Stomach (tissue), 9 donors: ENCODE measurements around the gene ITGB4. TPM values are rescaled to one million over a fixed set of nuclear protein-coding genes. Genes with fewer than 3 reads are reported as not detected.

ENCODE experiments used
- DNase-seq, 2 donors: peaks; one replicate each; pipeline versions ENCODE4 v3.0.0 to v3.0.0-alpha.2; 2013 to 2019
- H3K27ac ChIP-seq, 5 donors: fragments of 200-600 bp in 4 of 5; sonication (generic) in 4 of 5; one replicate each; pipeline ENCODE4 v1.5.1; 2013 to 2019; ENCODE audit warnings: mild to moderate bottlenecking in 1 of 5, moderate library complexity in 1 of 5
- H3K27me3 ChIP-seq, 3 donors: fragments of 200-600 bp; sonication (generic); one replicate each; pipeline ENCODE4 v1.5.1; 2017 to 2019; ENCODE audit warnings: mixed run types in 1 of 3
- H3K36me3 ChIP-seq, 4 donors: fragments of 200-600 bp; sonication (generic); 1 replicate in 3 of 4; 2 replicates in 1 of 4; pipeline ENCODE4 v1.5.1; 2016 to 2019
- H3K4me1 ChIP-seq, 4 donors: fragments of 200-600 bp; sonication (generic); one replicate each; pipeline ENCODE4 v1.5.1; 2016 to 2019
- H3K4me3 ChIP-seq, 4 donors: fragments of 200-600 bp; sonication (generic) in 3 of 4; one replicate each; pipeline ENCODE4 v1.5.1; 2016 to 2019; ENCODE audit warnings: mild to moderate bottlenecking in 1 of 4
- H3K9me3 ChIP-seq, 4 donors: fragments of 200-600 bp; sonication (generic); one replicate each; pipeline ENCODE4 v1.5.1; 2016 to 2019
- EP300 ChIP-seq: sonication (generic); formaldehyde crosslinking; IDR thresholded peaks from one replicate; pipeline ENCODE4 v1.6.1; 2017; ENCODE audit warnings: antibody characterized with exemption
- POLR2A ChIP-seq, 4 donors: fragments of 450-650 bp; IDR thresholded peaks; one replicate each; pipeline ENCODE4 v1.6.1; 2016; ENCODE audit warnings: antibody characterized with exemption in 4 of 4, control low read depth in 2 of 4, mild to moderate bottlenecking in 1 of 4, moderate library complexity in 1 of 4
- POLR2AphosphoS5 ChIP-seq, 3 donors: sonication (generic); formaldehyde crosslinking; IDR thresholded peaks; one replicate each; pipeline ENCODE4 v1.6.1; 2016; ENCODE audit warnings: antibody characterized with exemption in 3 of 3
- WGBS, 5 donors: extraction: QIAGEN DNeasy Blood & Tissue Kit in 3 of 5; methylation state at CpG; one replicate each; pipeline versions ENCODE4 v1.1.5 to v1.1.7; 2013 to 2018; 5-methylcytosine and 5-hydroxymethylcytosine counted together
- intact Hi-C: fragments of 100-400 bp; cut with DNase I; formaldehyde crosslinking; loops from one replicate; pipeline ENCODE4 v1.15.1; 2023; ENCODE audit warnings: low total_unique reads
- polyA plus RNA-seq, 3 donors: library from polyadenylated mRNA; stranded (reverse); fragments of 200-250 nt; gene quantifications; one replicate each; pipeline ENCODE4 v1.2.3, GENCODE V29; 2013
- total RNA-seq, 5 donors: library from RNA; depleted of rRNA; stranded (reverse); fragments of >200 nt; gene quantifications; one replicate each; pipeline versions ENCODE4 v1.1.0 to v1.2.3, GENCODE V29; 2014 to 2016
- TF ChIP-seq, protein P1 (sequence below), 7 experiments: fragments of 450-650 bp in 4 of 7; fragments of 200-600 bp in 3 of 7; sonication (generic) in 3 of 7; IDR thresholded peaks; one replicate each; pipeline ENCODE4 v1.5.1; 2016 to 2019; ENCODE audit warnings: antibody characterized with exemption in 7 of 7, control low read depth in 2 of 7, mild to moderate bottlenecking in 1 of 7
- donor health status: healthy with polysubstance abuse.
- donor health status: Bipolar disorder and iron deficiency.
- donor health status: healthy.

ITGB4 gene
- total and polyA plus RNA-seq, 8 donors: 33.6 to 137 (median 92.6) TPM

DNA sequence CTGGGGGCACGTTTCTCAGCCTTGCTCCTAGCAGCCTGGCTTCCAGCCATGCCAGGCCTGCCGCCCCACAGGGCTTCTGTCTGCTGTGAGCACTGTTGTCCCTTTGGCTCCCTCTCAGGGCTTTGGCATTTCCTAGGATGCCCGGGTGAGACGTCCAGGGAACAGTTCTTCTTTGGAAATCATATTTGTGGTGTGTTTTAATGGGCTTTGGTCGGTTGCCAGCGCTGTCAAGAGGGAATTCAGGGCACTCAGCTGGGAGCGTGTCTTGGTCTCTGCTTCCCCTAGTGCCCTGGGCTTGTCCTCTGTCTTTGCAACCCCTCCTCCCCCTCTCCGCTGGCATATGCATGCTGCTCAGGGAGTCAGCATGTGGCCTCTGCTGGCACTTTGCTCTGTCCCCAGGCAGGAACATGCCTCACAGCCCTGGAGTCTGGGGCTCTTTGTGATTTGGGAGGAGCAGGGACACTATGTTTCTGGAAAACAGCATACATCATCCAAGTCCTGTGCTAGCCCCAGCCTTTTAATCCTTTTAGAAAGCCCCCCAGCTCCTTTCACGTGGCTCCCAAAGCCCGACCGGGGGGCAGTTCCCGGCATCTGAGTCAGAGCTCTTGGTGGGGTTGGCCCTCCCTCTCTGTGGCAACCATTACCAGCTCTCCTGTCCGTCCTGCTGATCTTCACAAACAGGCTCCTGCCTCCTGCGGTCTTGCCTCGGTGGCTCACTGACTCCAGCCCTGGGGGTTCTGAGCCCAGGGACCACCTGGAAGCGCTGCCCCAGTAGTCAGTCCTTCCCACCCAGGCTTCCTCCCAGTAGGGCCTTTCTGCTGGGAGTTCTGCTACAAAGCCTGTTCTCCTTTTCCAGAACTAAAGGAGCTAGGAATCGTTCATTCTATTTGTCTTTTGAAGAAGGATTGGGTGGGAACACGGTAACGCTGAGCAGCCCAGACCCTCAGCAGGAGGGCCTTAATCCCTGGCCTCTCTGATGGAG is 27.5 kb upstream of the ITGB4 start:
- intact Hi-C loops: no loop called here
- peak in 1 of 2 donors; percentile 75 for DNase-seq
- Histone ChIP-seq H3K27ac (peak overlapping the region in 4 of 5 donors; percentile 71 to 95 (median 84)), H3K9me3 (no peaks in the 10 kb centered on the region), H3K4me3 (no peak overlapping the region), H3K27me3 (no peaks in the 10 kb centered on the region), H3K36me3 (peaks cover 3 to 82% (median 64%) of the 10 kb centered on the region in 4 donors), H3K4me1 (peaks cover 31 to 96% (median 70%) of the 10 kb centered on the region in 4 donors)
- TF ChIP-seq, protein P1, sequence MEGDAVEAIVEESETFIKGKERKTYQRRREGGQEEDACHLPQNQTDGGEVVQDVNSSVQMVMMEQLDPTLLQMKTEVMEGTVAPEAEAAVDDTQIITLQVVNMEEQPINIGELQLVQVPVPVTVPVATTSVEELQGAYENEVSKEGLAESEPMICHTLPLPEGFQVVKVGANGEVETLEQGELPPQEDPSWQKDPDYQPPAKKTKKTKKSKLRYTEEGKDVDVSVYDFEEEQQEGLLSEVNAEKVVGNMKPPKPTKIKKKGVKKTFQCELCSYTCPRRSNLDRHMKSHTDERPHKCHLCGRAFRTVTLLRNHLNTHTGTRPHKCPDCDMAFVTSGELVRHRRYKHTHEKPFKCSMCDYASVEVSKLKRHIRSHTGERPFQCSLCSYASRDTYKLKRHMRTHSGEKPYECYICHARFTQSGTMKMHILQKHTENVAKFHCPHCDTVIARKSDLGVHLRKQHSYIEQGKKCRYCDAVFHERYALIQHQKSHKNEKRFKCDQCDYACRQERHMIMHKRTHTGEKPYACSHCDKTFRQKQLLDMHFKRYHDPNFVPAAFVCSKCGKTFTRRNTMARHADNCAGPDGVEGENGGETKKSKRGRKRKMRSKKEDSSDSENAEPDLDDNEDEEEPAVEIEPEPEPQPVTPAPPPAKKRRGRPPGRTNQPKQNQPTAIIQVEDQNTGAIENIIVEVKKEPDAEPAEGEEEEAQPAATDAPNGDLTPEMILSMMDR (IDR thresholded peaks at IDR 0.05): no peak
- TF ChIP-seq POLR2AphosphoS5 (IDR thresholded peaks at IDR 0.05) (peak in 2 of 3 donors; percentile 55 to 83), EP300 (peak; percentile 94), POLR2A (IDR thresholded peaks at IDR 0.05) (no peak)
- WGBS, 5 donors: 62 to 69% (median 65%) methylated on average over 18 to 19 of the region's 19 CpGs

DNA sequence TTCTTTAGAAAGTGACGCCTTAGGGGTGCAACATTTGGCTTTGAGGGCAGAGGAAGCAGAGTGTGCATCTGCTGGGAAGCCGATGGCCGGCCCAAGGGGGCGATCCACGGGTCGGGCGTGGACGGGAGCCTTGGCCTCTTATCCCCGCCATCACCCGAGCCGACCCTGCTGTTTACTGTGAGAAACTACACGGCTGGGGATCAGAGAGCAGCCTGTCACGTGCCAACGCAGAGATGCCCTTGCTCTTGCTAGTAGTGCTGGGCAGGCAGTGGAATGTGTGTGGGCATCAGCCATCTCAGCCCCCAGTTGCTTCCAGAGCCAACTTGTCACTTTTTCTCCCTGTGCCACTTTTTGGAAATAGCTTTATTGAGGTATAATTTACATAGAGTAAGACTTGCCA is 26.7 kb upstream of the ITGB4 start:
- H3K27ac ChIP-seq: peak overlapping the region in 4 of 5 donors; percentile 71 to 95 (median 84)
- TF ChIP-seq POLR2AphosphoS5 (IDR thresholded peaks at IDR 0.05) (no peak), EP300 (no peak), POLR2A (IDR thresholded peaks at IDR 0.05) (no peak)
- TF ChIP-seq, protein P1 (IDR thresholded peaks at IDR 0.05): no peak
- no peak for DNase-seq
- H3K27me3 ChIP-seq: no peaks in the 10 kb centered on the region
- WGBS, 5 donors: 57 to 77% (median 67%) methylated on average over 13 to 14 of the region's 14 CpGs
- H3K9me3 ChIP-seq: no peaks in the 10 kb centered on the region
- H3K4me1 ChIP-seq: peaks cover 31 to 96% (median 70%) of the 10 kb centered on the region in 4 donors
- H3K4me3 ChIP-seq: no peak overlapping the region
- intact Hi-C loops: no loop called here
- H3K36me3 ChIP-seq: peaks cover 3 to 85% (median 67%) of the 10 kb centered on the region in 4 donors

DNA sequence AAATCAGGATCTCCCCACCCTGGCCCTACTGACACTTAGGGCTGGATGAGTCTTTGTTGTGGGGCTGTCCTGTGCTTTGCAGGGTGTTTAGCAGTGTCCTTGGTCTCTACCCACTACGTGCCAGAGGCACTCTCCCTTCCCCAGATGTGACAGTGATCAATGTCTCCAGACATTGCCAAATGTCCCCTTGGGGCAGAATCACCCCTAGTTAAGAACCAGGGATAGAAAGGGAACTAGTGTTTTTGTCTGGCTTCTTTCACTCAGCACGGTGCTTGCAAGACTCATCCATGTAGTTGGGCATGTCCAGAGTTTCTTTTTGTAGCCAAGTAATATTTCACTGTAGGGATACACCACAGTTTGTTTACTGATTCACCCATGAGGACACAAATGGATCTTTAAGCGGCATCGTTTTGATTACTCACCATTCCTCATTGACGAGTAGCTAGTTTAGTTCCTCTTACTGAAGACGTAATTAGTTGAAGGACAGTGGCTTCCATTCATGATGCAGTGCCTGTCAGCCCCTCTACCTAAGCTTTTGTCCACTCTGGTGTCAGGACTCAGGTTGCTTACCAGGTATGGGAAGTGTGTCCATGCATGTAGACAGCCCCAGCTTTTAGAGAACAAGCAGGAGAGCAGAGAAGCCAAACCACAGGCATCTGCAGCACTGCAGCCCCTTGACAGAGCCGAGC is 26.0 kb upstream of the ITGB4 start:
- TF ChIP-seq EP300 (no peak), POLR2AphosphoS5 (IDR thresholded peaks at IDR 0.05) (no peak), POLR2A (IDR thresholded peaks at IDR 0.05) (no peak)
- TF ChIP-seq, protein P1 (IDR thresholded peaks at IDR 0.05): no peak
- intact Hi-C loops: no loop called here
- H3K27me3 ChIP-seq: no peaks in the 10 kb centered on the region
- no peak overlapping the region for H3K4me3 ChIP-seq
- H3K4me1 ChIP-seq: peaks cover 32 to 96% (median 75%) of the 10 kb centered on the region in 4 donors
- DNase-seq: no peak
- H3K9me3 ChIP-seq: no peaks in the 10 kb centered on the region
- 70 to 79% (median 72%) methylated on average over 7 of the region's 7 CpGs for WGBS, 5 donors
- peaks cover 8 to 92% (median 72%) of the 10 kb centered on the region in 4 donors for H3K36me3 ChIP-seq
- peak overlapping the region; percentile 79 to 95 (median 84) for H3K27ac ChIP-seq

DNA sequence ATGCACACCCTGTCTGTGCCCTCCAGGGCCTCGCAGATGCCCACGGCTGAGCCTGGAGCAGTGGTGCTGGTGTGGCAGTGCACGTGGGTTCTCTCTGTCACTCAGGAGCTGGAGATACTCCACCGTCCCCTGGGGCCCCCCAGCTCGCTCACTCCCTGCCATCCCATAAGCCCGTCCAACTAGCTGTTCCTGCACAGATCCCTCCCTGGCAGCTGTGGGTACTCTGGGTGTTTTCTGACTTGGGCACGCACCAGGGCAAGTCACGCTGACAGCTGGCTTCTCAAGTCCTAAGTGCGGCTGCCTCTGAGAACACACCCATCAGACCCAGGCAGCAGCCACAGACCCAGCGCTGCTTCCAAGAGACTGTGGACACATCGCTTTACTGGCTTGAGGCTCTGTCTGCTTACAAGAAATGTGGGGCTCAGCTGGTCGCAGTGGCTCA is 25.4 kb upstream of the ITGB4 start:
- Histone ChIP-seq H3K9me3 (no peaks in the 10 kb centered on the region), H3K27ac (peak overlapping the region; percentile 79 to 95 (median 84)), H3K4me1 (peaks cover 34 to 96% (median 81%) of the 10 kb centered on the region in 4 donors), H3K27me3 (no peaks in the 10 kb centered on the region), H3K4me3 (no peak overlapping the region), H3K36me3 (peaks cover 14 to 92% (median 75%) of the 10 kb centered on the region in 4 donors)
- intact Hi-C loops: no loop called here
- DNase-seq: peak in 1 of 2 donors; percentile 82
- TF ChIP-seq, protein P1 (IDR thresholded peaks at IDR 0.05): no peak
- peak in 1 of 3 donors; percentile 57 for TF ChIP-seq POLR2AphosphoS5 (IDR thresholded peaks at IDR 0.05)
- 37 to 82% (median 49%) methylated on average over 7 to 12 of the region's 12 CpGs for WGBS, 5 donors
